IPS DF 4.7 (cell line): ENCODE data around the gene PLXNA2.

Experiments used
- DNase-seq: peaks from one replicate; pipeline ENCODE4 v3.0.0-alpha.2; 2013; ENCODE audit warnings: low spot score; ENCODE audit errors: extremely low read depth

The PLXNA2 gene

GRCh38 chr1:208100906-208101305 lies 143.3 kb downstream of the PLXNA2 start:
- no peak for DNase-seq

- no peak for DNase-seq
These were observed 144.1 kb downstream of the PLXNA2 start for GRCh38 chr1:208100106-208100505.

GRCh38 chr1:208098773-208099172 lies 145.4 kb downstream of the PLXNA2 start:
- DNase-seq: no peak

- peak; percentile 46 for DNase-seq
These were observed 150.1 kb downstream of the PLXNA2 start for GRCh38 chr1:208093754-208094719.

- no peak for DNase-seq
These were observed 151.1 kb downstream of the PLXNA2 start for GRCh38 chr1:208093046-208093445.

- DNase-seq: no peak
These were observed 153.5 kb downstream of the PLXNA2 start for GRCh38 chr1:208090388-208091301.

GRCh38 chr1:208089761-208090370 lies 154.3 kb downstream of the PLXNA2 start:
- DNase-seq: no peak

GRCh38 chr1:208089149-208089548 lies 155.0 kb downstream of the PLXNA2 start:
- no peak for DNase-seq

- no peak for DNase-seq
These were observed 155.9 kb downstream of the PLXNA2 start for GRCh38 chr1:208088319-208088718.

GRCh38 chr1:208085655-208086515 lies 158.3 kb downstream of the PLXNA2 start:
- no peak for DNase-seq

GRCh38 chr1:208084764-208085163 lies 159.4 kb downstream of the PLXNA2 start:
- no peak for DNase-seq

GRCh38 chr1:208084220-208084619 lies 160.0 kb downstream of the PLXNA2 start:
- DNase-seq: no peak

GRCh38 chr1:208083715-208084085 lies 160.5 kb downstream of the PLXNA2 start:
- DNase-seq: no peak

- no peak for DNase-seq
These were observed 161.0 kb downstream of the PLXNA2 start for GRCh38 chr1:208083016-208083714.

GRCh38 chr1:208081972-208082371 lies 162.2 kb downstream of the PLXNA2 start:
- no peak for DNase-seq

- DNase-seq: no peak
These were observed 163.5 kb downstream of the PLXNA2 start for GRCh38 chr1:208080396-208081286.

GRCh38 chr1:208079161-208079560 lies 165.0 kb downstream of the PLXNA2 start:
- DNase-seq: no peak

GRCh38 chr1:208078752-208079151 lies 165.4 kb downstream of the PLXNA2 start:
- DNase-seq: no peak
